GM18511 (cell line): Measurements from ENCODE around the gene ZNF446.
"Not testable (repeated sequence)": the region's sequence is repeated elsewhere in the genome, so short reads cannot be mapped to it uniquely, and the experiment has no call there.

Experiments used
- ATAC-seq: cut with Tn5 transposase; IDR thresholded peaks from one replicate; pipeline ENCODE4 v1.9.1; 2021; ENCODE audit warnings: mild to moderate bottlenecking, moderate library complexity; ENCODE audit not compliant: unreplicated experiment

The ZNF446 gene

DNA sequence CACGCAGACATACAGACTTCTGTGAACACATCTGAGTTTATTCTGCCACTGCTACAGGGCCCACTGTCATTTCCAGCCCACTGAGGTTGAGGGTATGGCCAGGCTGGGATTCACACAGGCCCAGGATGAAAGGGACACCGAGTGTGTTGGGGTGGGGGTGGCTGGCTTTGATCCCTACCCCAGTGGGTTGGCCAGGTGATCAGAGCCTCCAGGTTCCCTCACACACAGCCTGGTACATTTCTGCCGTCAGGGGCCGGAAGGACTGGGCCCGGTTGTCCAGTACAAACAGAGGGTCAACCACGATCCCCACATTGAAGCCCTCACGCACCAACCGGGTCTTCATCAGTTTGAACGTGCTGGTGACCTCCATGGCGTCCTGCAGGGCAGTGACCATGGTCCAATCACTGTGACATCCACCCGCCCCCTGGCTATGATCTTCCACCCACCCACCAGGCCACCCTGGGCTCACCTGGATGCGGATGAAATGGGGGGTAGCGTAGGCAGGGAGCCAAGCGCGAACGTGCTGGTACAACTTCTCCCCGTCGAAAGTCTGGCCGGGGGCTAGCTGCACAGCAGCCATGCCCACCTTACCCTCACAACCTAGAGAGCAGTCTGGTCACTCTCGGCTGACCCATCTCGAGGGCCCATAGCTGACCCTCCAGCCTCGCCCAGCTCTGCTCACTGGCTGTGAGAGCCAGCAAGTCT is 22.3 kb downstream of the ZNF446 start:
- peak; percentile 18 for ATAC-seq

DNA sequence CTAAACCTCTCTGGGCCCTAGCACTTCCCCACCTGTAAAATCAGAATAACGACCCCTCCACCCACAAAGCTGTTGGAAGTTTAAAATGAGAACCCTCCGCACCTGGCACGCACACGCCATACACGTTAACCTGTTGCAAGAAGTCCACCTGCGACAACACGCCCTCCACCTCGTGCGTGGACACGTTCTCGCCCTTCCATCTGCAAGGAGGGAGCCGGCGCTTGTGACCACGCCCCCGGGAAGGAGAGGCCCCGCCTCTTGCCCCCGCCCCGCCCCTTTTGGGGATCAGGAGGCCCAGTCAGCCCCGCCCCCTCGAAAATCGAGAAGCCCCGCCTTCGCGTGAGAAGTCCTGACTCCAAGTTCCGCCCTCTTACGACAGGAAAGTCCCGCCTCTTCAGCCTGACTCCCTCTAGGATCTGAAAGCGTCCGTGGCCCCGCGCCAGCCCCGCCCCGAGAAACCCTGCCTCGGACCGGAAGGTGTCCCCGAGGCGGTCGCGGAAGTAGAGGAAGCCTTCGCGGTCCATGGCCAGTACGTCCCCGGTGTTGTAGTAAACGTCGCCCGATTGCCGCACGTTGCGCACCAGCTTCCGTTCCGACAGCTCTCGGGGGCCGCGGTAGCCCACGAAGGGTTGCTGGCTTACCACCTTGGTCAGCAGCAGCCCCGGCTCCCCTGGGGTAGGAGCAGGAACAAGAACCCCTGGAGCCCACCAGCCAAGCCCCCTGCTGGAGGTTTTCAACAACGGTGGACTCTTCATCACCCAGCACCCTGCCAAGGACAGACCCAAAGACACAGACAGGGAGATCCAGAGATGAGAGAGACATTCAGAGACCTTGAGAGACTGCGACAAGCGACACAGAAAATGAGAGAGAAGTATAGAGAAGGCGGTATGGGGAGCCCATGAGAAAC is 23.1 kb downstream of the ZNF446 start:
- ATAC-seq: peak; percentile 96

DNA sequence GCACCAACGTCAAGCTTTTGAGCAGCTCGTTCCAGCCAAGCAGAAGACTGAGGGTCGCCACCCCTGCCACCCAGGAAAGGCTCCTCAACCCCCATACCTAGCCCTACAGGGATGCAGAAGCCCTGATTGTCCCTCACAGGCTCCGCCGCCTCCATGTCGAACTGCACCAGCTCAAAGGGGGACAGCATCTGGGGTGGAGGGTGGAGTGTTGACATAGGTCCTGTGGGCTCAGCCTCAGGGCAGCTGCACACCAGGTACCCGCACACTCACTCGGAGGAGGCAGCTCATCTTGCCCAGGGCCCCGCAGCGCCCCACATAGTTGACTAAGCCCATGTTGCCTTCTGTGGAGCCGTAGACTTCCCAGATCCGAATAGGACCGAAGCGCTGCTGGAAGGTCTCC is 24.1 kb downstream of the ZNF446 start:
- no peak for ATAC-seq

- not testable (repeated sequence) for ATAC-seq
These were observed 31.6 kb downstream of the ZNF446 start for GRCh38 chr19:58507602-58508223.

DNA sequence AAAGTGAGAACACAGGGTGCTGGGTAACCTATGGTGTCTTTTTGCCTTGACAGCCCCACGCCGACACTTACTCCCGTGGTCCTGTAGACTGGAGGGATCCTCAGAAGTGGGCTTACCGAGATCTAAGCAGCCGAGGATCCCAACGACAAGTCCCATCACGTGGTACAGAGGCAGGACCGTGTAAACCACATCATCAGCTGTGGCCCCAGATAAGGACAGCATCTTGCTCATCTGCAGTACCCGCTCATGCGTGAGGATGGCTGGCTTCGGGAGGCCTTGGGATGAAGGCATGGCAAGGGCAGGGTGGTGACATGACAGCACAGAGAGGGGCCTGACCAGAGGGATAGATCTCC is 33.6 kb downstream of the ZNF446 start:
- ATAC-seq: no peak

- ATAC-seq: no peak
These were observed 34.1 kb downstream of the ZNF446 start for GRCh38 chr19:58510084-58510862.

DNA sequence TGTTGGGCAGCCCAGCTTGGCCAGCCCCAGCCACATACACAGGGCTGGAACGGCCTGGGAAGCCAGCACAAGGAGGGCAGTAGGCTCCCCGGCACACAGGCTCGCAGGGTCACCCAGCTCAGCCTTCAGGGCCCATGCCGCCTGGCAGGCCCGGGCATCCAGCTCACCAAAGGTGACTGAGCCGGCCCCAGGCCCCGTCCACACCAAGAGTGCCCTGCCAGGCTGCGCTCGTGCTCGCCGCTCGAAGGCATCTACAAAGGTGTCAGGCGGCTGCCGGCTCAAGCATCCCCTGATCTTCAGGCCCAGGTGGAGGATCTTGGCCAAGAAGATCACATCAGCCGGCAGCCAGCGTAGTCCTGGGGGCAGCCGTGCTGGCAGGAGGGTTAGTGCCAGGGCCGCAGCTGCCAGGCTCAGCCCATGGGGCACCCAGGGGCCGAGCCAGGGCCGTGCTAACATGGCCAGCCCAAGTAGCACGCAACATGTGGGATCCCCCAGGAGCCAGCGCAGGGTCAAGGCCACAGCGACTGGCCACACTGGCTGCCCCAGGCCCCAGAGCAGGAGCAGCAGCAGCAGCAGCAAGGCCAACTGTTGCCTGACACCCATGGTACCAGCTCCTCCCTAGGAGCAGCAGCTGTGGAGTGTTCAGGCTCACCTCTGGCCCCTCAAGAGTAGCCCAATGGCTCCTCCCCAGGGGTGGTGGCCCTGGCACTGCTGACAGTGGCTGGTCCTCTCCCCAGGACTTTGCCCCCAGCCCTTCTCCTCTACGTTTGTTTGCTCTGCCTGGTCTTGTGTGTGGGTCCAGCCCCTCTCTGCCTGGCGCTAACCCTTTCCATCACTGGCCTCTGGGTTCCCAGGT is 35.4 kb downstream of the ZNF446 start, which contains the start of gene SLC27A5:
Gene SLC27A5 (minus strand): TSS at position 640 of the 856 bp plus-strand sequence. CDS start 37 bp downstream, at position 603.
- ATAC-seq: no peak

DNA sequence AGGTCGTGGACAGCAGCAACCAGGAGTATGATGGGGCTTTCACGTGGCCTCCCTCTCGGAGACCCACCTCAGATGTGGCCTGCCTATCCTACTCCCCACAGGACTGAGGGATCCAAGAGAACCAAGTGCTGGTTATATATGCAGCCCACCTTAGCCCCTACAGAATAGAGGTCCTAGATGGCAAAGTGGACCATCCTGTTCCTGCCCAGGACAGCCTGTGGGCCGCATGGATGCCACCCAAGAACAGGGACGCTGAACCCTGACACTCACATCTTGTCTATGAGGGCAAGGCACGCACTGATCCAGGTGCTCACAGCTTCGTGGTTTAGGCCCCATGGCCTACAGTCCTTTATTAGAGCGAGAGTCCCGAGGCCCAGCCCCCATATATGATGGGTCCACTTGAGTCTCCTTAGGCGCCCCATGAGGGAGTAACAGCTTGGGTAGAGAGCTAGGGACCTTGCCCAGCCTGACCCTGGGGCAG is 37.1 kb downstream of the ZNF446 start:
- no peak for ATAC-seq

DNA sequence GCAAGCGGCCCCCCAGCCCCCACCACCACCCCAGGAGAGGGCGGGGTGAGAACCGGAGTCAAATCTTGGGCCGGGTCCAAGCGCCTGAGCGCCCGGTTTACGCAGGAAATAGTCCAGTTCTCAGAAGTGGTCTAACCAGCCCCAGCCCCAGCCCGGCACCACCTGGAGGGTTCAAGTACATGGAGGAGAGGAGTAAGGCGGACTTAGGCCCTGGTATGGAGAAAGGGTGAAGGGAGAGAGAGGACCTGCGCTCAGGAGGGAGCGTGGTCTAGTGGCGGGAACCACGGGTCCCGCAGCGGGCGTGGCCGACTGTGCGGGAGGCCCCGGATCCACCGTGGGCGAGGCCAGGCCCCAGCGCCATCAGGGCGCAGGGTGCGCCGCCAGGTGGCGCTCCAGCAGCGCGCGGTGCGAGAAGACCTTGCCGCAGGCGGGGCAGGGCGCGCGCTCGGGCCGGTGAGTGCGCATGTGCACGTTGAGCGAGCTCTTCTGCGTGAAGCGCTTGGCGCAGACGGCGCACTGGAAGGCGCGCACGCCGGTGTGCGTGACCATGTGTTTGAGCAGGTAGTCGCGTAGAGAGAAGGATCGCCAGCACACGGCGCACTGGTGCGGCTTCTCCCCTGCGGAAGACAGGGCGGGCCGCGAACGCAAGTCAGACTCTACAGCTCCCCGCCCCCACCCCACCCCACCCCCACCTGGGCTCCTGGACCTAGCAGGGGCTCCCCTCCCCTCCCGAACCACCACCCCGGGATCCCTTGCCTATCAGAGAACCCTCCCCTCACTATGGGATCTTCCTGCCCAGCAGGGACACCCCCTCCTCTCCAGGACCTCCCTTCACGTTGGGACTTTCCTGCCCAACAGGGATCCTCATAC is 37.8 kb downstream of the ZNF446 start:
- ATAC-seq: peak; percentile 79

DNA sequence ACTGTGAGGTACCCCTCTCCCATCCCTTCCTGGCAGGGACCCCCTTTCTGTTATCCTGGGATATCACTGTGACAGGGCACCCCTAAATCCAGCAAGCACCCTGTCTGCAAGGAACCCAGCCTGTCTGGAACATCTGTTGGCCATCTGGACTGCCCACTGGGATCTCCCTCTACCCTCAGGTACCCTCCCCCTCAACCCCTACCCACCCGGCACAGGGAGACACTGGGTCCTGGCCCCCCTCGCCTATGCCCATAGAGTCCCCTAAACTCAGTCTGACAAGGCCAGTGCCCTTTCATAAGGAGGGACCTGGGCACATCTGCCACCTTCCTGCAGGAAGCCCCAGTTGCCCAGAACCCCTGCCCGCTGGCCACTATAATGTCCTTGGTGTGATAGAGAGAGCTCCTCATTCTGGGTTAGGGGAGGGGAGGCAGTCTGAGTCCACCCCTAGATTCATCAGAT is 38.4 kb downstream of the ZNF446 start:
- no peak for ATAC-seq

- no peak for ATAC-seq
These were observed 39.1 kb downstream of the ZNF446 start for GRCh38 chr19:58515259-58515658.

DNA sequence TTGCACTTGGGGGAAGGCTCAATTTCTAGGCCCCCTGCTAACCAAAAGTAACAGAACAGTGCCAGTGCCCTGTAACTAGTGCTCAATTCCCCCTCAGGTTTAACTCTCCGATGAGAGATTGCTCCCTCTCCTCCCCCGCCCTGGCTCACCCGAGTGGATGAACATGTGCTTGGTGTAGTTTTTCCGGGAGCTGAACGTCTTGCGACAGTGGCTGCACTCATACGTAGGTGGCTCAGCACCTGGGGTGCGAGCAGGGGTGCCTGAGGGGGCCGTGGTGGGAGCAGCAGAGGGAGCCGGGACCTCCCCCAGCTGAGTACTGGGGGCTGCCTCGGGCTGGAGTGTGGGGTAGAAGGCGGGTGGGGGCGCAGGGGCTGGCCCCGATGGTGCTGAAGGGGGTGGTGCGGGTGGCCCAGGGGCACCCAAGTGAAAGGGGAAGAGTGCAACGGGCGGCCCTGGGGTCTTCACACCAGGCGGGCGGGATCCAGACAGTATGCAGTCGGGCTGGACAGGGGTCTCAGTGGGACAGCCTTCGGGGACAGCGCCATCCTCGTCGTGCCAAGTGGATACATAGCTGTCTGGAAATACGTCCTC is 40.2 kb downstream of the ZNF446 start:
- no peak for ATAC-seq

DNA sequence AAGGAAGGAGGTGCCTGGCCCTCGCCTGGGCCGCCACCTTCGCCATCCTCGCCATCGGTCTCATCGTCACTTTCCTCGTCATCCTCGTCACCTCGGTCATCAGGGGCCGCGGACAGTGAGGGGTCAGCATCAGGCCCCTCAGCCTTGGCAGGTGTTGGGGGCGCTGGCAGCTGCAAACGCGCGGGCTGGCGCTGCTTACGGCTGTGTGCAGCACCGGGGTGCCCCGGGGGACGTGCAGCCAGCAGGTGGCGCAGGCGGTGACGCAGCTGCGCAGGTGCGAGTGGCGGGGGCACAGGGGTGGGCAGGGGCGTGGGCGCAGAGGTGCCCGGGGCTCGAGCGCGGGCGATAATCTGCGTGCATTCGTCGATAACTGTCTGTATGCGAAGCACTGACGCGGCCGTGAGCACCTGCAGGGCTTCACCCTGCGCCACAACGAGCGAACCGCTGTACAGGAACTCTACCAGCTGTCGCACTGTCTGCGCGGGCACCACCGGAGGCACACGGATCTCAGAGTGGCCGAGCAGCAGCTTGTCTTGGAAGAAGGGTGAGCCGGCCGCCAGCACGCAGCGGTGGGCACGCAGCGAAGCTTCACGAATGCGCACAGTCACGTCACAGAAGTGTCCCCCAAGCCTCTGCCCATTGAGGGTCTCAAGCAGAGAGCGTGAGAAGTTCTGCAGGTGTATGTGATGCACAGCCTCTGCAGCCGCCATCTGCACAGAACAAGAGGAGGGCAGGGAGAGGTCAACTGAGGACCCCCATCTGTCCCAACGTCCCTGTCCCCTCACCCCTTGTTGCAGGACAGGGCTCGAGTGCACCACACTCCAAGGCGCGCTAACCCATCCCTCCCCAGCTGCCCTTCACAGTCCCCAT is 41.0 kb downstream of the ZNF446 start:
- ATAC-seq: no peak

DNA sequence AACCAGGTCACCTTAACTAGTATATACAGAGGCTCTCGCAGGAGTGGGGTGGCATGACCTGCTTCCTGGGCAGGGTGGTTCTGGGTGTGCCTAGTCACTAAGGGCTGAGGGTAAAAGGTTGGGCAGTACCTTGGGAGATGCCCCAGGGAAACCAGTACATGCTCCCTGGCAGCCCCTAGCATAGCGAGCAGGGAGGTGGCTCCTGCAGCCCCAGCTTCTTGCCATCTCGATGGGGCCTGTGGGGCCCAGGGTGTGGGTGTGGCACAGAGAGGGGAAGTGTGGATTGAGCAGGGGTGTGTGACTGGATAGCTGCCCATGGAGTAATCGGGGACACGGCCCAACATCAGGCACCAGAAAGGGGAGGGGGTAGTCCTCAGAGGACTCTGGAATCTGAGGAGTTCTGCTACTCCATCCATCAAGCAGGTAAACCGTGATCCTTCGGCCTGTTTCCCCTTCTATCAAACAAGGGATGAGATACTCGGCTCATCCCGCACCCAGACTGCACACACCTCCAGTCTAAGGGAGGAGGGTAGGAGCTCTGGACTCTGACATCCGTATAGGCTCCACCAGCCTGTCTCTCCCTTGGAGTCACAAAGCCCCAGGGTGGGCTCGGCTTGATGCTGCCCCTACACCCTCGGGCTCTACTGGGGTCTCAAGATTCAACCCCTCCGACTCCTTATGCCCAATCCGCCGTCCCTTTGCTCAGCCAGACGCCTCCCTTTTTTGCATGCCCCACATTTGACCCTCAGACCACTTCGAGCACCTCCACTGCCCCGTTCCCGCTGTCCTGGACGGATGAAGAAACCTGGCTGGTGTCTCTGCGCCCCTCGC is 42.3 kb downstream of the ZNF446 start:
- ATAC-seq: no peak

GRCh38 chr19:58519087-58519354 is 42.9 kb downstream of the ZNF446 start:
- ATAC-seq: peak; percentile 11

- ATAC-seq: peak; percentile 86
These were observed 43.5 kb downstream of the ZNF446 start, which contains the start of gene ZBTB45 for GRCh38 chr19:58519355-58520256. ZBTB45 (minus strand) TSS chr19:58519810; CDS start chr19:58517673, 2,137 bp downstream.
